ENCODE results near the gene C1QTNF5.

C1QTNF5 gene

GRCh38 chr11:119357074-119357473 is 16.4 kb upstream of the C1QTNF5 start:
- DNase-seq: no peak

- DNase-seq: peak; percentile 87
These were observed 15.8 kb upstream of the C1QTNF5 start for GRCh38 chr11:119356349-119357031.

- no peak for DNase-seq
These were observed 14.6 kb upstream of the C1QTNF5 start for GRCh38 chr11:119355091-119355843.

DNA sequence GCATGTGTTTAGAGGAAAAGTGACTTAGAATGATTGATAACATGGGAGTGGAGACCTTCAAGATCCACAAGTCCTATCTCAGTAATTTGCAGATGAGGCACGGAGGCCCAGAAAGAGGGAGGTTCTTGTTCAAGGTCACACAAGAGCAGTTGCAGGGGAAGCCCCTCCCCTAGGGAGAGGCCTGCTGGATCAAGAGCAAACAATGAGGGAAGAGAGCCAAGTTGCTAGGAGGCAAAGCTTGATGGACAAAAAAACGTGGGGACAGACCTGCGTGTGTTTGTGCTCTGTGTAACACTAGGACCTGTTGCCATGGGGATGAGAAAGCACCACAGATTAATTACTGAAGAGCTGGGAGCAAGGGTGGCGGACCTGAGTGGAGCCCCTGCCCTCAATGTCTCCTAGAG is 12.2 kb upstream of the C1QTNF5 start:
- DNase-seq: no peak

GRCh38 chr11:119351232-119351631 is 10.5 kb upstream of the C1QTNF5 start:
- no peak for DNase-seq

DNA sequence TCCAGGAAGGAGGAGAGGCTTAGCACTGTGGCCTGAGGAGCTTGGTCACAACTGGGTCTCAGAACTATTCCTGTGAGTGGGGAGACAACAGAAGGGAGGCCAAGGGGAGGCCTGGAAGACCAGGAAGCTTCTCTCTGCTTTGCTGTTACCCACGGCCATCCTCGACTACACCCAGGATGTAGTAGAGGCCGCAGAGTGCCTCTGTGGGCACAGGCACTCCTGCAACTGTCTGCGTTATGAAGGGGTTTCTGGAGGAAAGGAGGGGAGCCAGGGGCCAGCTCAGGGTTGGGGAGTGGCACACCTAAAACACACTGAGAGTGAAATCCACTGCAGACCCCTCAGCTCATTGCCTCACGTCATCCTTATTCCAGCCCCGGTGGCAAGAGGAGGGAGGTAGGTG is 9.6 kb upstream of the C1QTNF5 start:
- no peak for DNase-seq

- no peak for DNase-seq
These were observed 7.4 kb upstream of the C1QTNF5 start for GRCh38 chr11:119347940-119348605.

- DNase-seq: no peak
These were observed 6.6 kb upstream of the C1QTNF5 start for GRCh38 chr11:119347242-119347641.

- no peak for DNase-seq
These were observed 5.9 kb upstream of the C1QTNF5 start, which contains the start of gene MFRP for GRCh38 chr11:119346605-119347004. Gene MFRP (minus strand): TSS chr11:119346705. CDS start chr11:119346513, 192 bp downstream.

DNA sequence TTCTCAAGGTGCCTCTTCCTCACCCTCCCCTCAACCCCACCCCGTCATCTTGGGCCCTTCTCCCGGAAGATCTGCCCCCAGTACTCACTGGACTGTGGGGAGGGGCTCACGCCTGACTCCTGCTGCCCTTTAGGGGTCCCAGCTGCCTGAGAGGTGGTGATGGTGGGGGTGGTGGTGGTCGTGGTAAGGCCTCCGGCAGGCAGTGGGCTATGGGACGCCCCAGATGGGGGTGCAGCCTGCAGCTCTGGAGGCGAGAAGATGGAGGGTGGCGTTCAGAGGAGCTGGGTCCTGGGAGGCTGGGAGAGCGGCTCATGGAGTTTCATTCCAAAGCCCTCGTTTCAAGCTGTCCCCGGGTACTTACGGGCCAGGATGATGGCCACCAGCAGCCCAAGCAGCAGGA is 5.0 kb upstream of the C1QTNF5 start:
- DNase-seq: no peak

GRCh38 chr11:119344291-119345010 is 3.8 kb upstream of the C1QTNF5 start:
- DNase-seq: no peak

- DNase-seq: peak; percentile 34
These were observed 3.0 kb upstream of the C1QTNF5 start for GRCh38 chr11:119343726-119344125.

DNA sequence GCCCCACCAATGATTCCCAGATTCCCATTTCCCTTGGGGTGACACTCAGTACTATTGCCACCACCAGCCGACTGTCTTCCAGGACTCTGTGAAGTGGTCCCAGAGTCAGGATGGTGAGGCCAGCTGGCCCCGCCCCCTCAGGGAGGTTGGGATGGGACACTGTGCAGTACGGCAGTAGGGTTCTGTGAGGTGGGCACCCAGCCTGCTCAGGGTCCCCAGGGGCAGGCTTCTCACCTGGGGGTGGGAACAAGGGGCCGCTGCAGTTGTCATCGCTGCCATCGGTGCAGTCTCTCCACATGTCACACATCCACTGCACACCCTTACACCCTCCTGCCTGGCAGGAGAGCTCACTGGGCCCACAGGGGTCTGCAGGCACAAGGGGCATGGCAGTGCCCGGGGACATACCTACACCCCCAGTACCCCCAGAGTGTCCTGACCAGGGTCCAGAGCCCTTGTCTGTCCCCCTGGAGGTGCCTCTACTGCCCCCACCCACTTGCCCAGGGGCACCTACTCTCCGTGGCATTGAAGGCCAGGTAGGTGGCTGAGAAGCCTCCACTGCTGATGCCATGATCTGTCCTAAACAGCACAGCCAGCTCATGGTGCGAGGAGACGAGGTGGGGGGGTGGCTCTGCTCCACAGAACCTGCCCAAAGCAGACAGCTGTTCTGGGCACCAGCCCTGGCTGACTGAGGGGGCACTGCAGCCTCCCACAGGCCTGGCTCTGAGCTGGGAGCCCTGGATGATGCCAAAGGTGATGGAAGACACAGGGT is 1.9 kb upstream of the C1QTNF5 start:
- DNase-seq: peak; percentile 46

GRCh38 chr11:119342023-119342300 is 1.3 kb upstream of the C1QTNF5 start:
- DNase-seq: no peak

DNA sequence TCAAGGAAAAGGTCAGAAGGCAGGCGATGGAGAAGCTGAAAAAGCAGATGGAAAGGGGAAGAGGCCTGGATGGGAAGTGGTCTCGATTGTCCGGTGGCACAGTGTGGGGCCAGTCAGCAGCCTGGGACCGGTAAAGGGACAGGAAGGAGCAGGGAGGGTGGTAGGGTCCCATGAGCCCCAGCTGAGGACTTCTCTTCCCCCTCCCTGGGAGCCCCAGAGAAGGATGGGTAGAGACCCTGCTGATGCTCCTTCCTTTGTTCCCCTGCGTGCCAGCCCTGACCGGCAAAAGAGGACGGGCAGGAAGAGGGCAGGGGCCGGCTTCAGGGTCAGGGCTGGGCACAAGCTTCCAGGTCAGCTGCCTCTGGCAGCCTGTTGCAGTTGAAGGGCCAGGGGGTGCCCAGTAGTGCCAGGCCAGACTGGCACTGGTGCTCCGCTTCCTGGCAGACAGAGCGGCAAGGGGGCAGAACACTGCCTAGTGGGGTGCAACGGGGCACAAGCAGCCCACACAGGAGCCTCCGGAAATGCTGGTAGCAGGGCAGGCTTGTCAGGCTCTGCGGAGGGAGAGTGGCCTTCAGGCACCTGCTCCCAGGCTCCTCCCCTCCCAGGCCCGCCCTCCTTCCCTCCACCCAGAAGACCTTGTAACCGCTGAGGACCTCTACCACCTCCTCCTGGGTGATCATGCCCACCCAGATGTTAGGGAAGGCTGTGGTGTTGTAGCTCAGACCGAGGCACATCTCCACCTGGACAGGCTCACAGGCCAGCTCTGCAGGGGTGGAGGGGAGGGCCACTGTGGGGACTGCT is 739 bp upstream of the C1QTNF5 start:
- DNase-seq: peak; percentile 40

- peak; percentile 77 for DNase-seq
These were observed 921 bp downstream of the C1QTNF5 start for GRCh38 chr11:119339589-119340334.

DNA sequence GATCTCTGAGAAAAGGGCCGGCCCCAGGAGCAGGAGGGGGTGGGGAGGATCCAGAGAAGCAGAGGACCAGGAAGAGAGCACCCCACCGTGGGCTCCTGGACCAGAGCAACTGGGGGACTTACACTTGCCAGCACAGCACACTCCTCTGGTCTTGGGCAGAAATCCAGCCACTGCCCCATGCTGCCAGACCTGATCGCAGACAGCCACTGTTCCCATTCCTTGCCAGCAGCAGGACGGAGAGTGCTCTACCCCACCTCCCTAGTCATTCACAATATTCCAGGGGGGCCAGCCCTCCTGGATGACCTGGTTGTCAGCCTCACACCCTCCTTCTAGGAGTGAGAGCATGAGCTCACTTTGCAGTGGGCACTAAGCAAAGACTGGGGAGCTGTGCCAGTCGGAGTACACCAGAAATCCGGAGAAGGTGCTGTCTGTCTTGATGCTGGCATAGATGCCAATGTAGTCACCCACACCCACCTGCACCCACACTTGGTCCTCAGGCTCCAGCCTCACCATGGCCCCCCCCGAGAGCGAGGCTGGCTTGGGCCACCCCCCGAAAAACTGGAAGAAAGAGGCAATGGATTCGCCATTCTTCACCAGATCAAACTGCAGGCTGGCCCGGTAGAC is 1.6 kb downstream of the C1QTNF5 start:
- peak; percentile 30 for DNase-seq

- peak; percentile 91 for DNase-seq
These were observed 2.3 kb downstream of the C1QTNF5 start for GRCh38 chr11:119338318-119338890.

DNA sequence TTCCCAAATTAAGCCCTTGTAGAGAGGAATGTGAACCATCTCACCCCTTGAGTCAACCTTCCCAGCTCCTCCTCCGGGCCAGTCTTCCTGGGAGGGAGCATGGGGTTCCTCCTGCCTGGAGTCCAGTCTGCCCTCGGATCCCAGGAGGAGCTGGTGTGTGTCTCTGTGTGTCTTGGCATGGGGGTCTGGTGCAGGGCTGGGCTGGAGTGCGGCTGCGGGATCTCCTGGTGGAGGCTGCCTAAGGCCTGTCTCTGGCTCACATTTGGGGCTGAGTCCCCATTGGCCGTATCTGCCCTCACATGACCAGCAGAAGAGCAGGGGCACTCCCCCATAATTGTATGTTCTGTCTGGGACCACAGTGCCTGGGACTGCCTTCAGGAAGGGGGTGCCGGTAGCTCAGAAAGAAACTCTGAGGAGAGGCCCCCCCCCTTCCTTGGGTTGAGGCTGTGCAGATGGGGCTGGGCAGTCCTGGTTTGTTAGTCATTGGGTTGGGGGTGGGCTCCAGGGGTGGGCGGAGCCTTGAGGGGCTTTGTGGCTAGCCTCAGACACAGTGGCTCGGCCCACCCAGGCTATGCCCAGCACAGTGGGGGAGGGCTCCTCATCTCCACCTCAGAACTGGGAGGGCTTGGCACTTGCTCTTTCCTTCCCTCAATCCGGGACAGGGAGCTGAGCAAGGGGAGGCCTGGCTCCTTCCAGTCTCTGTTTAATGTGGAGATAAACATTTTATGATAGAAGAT is 2.9 kb downstream of the C1QTNF5 start:
- DNase-seq: peak; percentile 96
